ENCODE results near the gene NCK2.

GRCh38 chr2:105761931-105762515 is 17.3 kb downstream of the NCK2 start:
- TF ChIP-seq, protein P1, sequence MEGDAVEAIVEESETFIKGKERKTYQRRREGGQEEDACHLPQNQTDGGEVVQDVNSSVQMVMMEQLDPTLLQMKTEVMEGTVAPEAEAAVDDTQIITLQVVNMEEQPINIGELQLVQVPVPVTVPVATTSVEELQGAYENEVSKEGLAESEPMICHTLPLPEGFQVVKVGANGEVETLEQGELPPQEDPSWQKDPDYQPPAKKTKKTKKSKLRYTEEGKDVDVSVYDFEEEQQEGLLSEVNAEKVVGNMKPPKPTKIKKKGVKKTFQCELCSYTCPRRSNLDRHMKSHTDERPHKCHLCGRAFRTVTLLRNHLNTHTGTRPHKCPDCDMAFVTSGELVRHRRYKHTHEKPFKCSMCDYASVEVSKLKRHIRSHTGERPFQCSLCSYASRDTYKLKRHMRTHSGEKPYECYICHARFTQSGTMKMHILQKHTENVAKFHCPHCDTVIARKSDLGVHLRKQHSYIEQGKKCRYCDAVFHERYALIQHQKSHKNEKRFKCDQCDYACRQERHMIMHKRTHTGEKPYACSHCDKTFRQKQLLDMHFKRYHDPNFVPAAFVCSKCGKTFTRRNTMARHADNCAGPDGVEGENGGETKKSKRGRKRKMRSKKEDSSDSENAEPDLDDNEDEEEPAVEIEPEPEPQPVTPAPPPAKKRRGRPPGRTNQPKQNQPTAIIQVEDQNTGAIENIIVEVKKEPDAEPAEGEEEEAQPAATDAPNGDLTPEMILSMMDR (IDR thresholded peaks at IDR 0.05; ENCODE audit: insufficient read depth, low read length, poor library complexity, severe bottlenecking), result no peak
- TF ChIP-seq EZH2phosphoT487 (conservative IDR thresholded peaks at IDR 0.05; ENCODE audit: low read length), result no peak
